Panc1 (cell line): ENCODE results near the gene HS1BP3. TPM values are rescaled to one million over a fixed set of nuclear protein-coding genes. Genes with fewer than 3 reads are reported as not detected.

ENCODE experiments used
- ATAC-seq: fragments of 200-7000 bp; cut with Tn5 transposase; 2 replicates; pipeline ENCODE4 v1.9.1; 2020; ENCODE audit warnings: mild to moderate bottlenecking, moderate library complexity
- BruUV-seq: library from RNA; stranded (reverse); fragments of 400-500 nt; replicated peaks from 2 replicates; lab custom pipeline; 2021; lab: Mats Ljungman, UMichigan
- CTCF ChIA-PET: fragments of 300-600 bp; sonication (Branson Sonifier 250); formaldehyde crosslinking; loops from one replicate; lab custom pipeline; 2022; ENCODE audit warnings: antibody characterized with exemption; lab: Charles Lee
- POLR2A ChIA-PET: fragments of 300-600 bp; sonication (Branson Sonifier 250); formaldehyde crosslinking; loops from one replicate; lab custom pipeline; 2022; ENCODE audit warnings: antibody characterized with exemption; lab: Charles Lee
- DNase-seq: peaks from one replicate; pipeline ENCODE4 v3.0.0-alpha.2; 2010; ENCODE audit warnings: low read depth, low spot score
- H3K27ac ChIP-seq: 2 replicates; pipeline ENCODE4 v1.5.1; 2011; ENCODE audit warnings: mild to moderate bottlenecking, low read length, inconsistent platforms
- H3K27me3 ChIP-seq: fragments of 200-500 bp; sonication (Bioruptor generic); 2 replicates; pipeline ENCODE4 v1.6.0; 2014; ENCODE audit warnings: low read length, inconsistent platforms; ENCODE audit not compliant: control insufficient read depth, insufficient read depth
- H3K36me3 ChIP-seq: fragments of 200-500 bp; sonication (Bioruptor generic); 2 replicates; pipeline ENCODE4 v1.5.1; 2014; ENCODE audit warnings: inconsistent platforms, mild to moderate bottlenecking, low read length, moderate library complexity; ENCODE audit not compliant: control insufficient read depth, insufficient read depth
- H3K4me1 ChIP-seq: 2 replicates; pipeline ENCODE4 v1.5.1; 2011; ENCODE audit warnings: inconsistent platforms, mild to moderate bottlenecking, low read length, moderate library complexity; ENCODE audit not compliant: control insufficient read depth, insufficient read depth
- H3K4me3 ChIP-seq, 2 experiments: 2 replicates each; pipeline ENCODE4 v1.5.1; 2011 to 2012; ENCODE audit warnings: low read depth in 2 of 2, low read length in 2 of 2, mild to moderate bottlenecking in 2 of 2, inconsistent platforms in 1 of 2, moderate library complexity in 1 of 2
- H3K9me3 ChIP-seq: fragments of 200-500 bp; sonication (Bioruptor generic); 2 replicates; pipeline ENCODE4 v1.5.1; 2014; ENCODE audit warnings: low read depth, mild to moderate bottlenecking, inconsistent platforms, low read length, moderate library complexity; ENCODE audit not compliant: control insufficient read depth, insufficient read depth
- POLR2AphosphoS5 ChIP-seq: IDR thresholded peaks from 2 replicates; pipeline ENCODE4 v1.6.1; 2012; ENCODE audit warnings: mild to moderate bottlenecking, low read depth, low read length, moderate library complexity
- SIN3A ChIP-seq: IDR thresholded peaks from 2 replicates; pipeline ENCODE4 v1.6.1; 2012; ENCODE audit warnings: low read depth, mild to moderate bottlenecking, low read length, moderate library complexity, borderline replicate concordance; ENCODE audit not compliant: insufficient read depth
- TCF7L2 ChIP-seq: IDR thresholded peaks from 2 replicates; pipeline ENCODE4 v1.6.1; 2011; ENCODE audit warnings: mild to moderate bottlenecking, low read depth, low read length, inconsistent platforms
- in situ Hi-C: cut with HindIII; loops from 2 replicates; pipeline ENCODE4 v1.10.0; 2016; ENCODE audit warnings: low sequenced_read_pairs, low pct_unique_long_range_greater_than_20kb
- intact Hi-C: fragments of 100-400 bp; cut with micrococcal nuclease; formaldehyde crosslinking; loops from one replicate; pipeline ENCODE4 v1.10.0; 2022; ENCODE audit not compliant: unreplicated experiment
- total RNA-seq: library from RNA; stranded (reverse); gene quantifications from one replicate; pipeline ENCODE4 v1.2.1, GENCODE V29; 2021; ENCODE audit not compliant: unreplicated experiment
- TF ChIP-seq, protein P1 (sequence below): fragments of 450-650 bp; IDR thresholded peaks from 2 replicates; pipeline ENCODE4 v1.5.1; 2017; ENCODE audit warnings: mild to moderate bottlenecking
- TF ChIP-seq, protein P2 (sequence below), 2 experiments: IDR thresholded peaks; 2 replicates each; pipeline ENCODE4 v1.6.1; 2011 to 2012; ENCODE audit warnings: low read depth in 2 of 2, control low read depth in 1 of 2, low read length in 1 of 2, mild to moderate bottlenecking in 1 of 2, moderate library complexity in 1 of 2; ENCODE audit not compliant: insufficient read depth in 1 of 2

Gene HS1BP3
- total RNA-seq, 1 experiment from 2014 or later, result 46.1 TPM

DNA sequence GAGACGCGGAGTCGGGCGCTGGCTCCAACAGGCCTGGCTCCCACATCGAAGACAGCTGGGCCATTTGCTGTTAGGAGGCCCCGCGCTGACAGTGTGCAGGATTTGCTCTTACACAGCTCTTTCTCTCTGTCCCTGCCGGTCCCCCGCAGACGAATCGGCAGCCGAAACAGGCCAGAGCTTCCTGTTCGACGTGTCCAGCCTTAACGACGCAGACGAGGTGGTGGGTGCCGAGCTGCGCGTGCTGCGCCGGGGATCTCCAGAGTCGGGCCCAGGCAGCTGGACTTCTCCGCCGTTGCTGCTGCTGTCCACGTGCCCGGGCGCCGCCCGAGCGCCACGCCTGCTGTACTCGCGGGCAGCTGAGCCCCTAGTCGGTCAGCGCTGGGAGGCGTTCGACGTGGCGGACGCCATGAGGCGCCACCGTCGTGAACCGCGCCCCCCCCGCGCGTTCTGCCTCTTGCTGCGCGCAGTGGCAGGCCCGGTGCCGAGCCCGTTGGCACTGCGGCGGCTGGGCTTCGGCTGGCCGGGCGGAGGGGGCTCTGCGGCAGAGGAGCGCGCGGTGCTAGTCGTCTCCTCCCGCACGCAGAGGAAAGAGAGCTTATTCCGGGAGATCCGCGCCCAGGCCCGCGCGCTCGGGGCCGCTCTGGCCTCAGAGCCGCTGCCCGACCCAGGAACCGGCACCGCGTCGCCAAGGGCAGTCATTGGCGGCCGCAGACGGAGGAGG lies 19.6 kb upstream of the HS1BP3 start:
- CTCF ChIA-PET, result no interaction called here
- POLR2A ChIA-PET, result no interaction called here
- peaks cover under 1% of the 10 kb centered on the region; the same call in 1 of the 2 replicates for H3K27me3 ChIP-seq
- H3K27ac ChIP-seq, result no peak overlapping the region
- no peak for ATAC-seq
- in situ Hi-C loops (no loop called here), intact Hi-C loops (no loop called here)
- no peak for DNase-seq
- no TSS peak for BruUV-seq
- H3K4me1 ChIP-seq, result peaks cover 4% of the 10 kb centered on the region
- no peak overlapping the region for H3K4me3 ChIP-seq
- no peaks in the 10 kb centered on the region for H3K9me3 ChIP-seq
- TF ChIP-seq POLR2AphosphoS5 (no peak), TCF7L2 (no peak), SIN3A (no peak)
- TF ChIP-seq, protein P1, sequence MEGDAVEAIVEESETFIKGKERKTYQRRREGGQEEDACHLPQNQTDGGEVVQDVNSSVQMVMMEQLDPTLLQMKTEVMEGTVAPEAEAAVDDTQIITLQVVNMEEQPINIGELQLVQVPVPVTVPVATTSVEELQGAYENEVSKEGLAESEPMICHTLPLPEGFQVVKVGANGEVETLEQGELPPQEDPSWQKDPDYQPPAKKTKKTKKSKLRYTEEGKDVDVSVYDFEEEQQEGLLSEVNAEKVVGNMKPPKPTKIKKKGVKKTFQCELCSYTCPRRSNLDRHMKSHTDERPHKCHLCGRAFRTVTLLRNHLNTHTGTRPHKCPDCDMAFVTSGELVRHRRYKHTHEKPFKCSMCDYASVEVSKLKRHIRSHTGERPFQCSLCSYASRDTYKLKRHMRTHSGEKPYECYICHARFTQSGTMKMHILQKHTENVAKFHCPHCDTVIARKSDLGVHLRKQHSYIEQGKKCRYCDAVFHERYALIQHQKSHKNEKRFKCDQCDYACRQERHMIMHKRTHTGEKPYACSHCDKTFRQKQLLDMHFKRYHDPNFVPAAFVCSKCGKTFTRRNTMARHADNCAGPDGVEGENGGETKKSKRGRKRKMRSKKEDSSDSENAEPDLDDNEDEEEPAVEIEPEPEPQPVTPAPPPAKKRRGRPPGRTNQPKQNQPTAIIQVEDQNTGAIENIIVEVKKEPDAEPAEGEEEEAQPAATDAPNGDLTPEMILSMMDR, result no peak
- TF ChIP-seq, protein P2, sequence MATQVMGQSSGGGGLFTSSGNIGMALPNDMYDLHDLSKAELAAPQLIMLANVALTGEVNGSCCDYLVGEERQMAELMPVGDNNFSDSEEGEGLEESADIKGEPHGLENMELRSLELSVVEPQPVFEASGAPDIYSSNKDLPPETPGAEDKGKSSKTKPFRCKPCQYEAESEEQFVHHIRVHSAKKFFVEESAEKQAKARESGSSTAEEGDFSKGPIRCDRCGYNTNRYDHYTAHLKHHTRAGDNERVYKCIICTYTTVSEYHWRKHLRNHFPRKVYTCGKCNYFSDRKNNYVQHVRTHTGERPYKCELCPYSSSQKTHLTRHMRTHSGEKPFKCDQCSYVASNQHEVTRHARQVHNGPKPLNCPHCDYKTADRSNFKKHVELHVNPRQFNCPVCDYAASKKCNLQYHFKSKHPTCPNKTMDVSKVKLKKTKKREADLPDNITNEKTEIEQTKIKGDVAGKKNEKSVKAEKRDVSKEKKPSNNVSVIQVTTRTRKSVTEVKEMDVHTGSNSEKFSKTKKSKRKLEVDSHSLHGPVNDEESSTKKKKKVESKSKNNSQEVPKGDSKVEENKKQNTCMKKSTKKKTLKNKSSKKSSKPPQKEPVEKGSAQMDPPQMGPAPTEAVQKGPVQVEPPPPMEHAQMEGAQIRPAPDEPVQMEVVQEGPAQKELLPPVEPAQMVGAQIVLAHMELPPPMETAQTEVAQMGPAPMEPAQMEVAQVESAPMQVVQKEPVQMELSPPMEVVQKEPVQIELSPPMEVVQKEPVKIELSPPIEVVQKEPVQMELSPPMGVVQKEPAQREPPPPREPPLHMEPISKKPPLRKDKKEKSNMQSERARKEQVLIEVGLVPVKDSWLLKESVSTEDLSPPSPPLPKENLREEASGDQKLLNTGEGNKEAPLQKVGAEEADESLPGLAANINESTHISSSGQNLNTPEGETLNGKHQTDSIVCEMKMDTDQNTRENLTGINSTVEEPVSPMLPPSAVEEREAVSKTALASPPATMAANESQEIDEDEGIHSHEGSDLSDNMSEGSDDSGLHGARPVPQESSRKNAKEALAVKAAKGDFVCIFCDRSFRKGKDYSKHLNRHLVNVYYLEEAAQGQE (IDR thresholded peaks at IDR 0.05; ENCODE audit: insufficient read depth in 1 of 2, low read depth in 2 of 2, low read length in 1 of 2), result no peak
- H3K36me3 ChIP-seq, result no peaks in the 10 kb centered on the region

DNA sequence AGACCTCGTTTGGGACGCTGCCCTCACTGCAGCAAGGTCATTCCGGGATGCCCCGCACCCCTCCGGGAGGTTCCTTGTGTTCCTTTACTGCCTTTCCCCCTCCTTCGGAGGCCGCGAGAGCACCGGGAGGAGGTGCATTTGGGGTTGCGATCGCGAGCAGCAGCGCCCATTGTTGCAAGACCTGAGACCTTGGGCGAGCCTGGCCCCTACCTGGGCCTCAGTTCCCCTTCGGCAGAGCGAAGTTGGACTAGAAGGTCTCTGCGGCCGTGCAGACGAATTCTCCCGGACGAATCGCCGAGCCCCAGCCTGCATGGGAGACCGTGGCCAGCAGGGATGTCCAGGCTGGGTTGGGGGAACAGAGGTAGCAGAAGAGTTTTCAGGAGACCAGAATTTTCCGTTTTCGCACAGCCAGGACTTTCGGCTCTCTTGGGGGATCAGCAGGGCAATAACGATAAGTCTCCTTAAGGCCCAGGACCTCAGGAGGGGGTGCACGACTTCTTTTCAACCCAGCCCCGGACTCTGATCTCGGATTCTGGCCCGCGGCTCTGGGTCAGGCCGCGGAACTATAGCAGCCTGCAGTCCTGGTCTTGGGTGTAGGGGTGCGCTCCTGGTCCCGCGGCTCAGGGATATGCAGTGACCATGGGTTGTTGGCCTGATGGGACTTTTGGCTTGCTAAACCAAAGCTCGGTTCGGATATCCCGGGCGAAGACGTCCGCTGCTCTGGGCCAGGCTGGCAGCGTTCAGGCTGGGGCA lies 18.8 kb upstream of the HS1BP3 start:
- no TSS peak for BruUV-seq
- DNase-seq (no peak), ATAC-seq (no peak)
- intact Hi-C loops (loop anchor here (10.0 kb wide), 1 partner anchor 105 kb away; no protein-coding TSS in a partner anchor), in situ Hi-C loops (no loop called here)
- H3K9me3 ChIP-seq, result no peaks in the 10 kb centered on the region
- TF ChIP-seq, protein P2 (IDR thresholded peaks at IDR 0.05; ENCODE audit: insufficient read depth in 1 of 2, low read depth in 2 of 2, low read length in 1 of 2), result no peak
- no peak for TF ChIP-seq POLR2AphosphoS5
- TF ChIP-seq, protein P1, result no peak
- TF ChIP-seq SIN3A, result no peak
- TF ChIP-seq TCF7L2, result no peak
- POLR2A ChIA-PET, result no interaction called here
- peaks cover 8% of the 10 kb centered on the region for H3K4me1 ChIP-seq
- no peaks in the 10 kb centered on the region for H3K36me3 ChIP-seq
- no peak overlapping the region for H3K27ac ChIP-seq
- H3K27me3 ChIP-seq, result peaks cover 7% of the 10 kb centered on the region; the same call in 1 of the 2 replicates
- H3K4me3 ChIP-seq, result no peak overlapping the region
- CTCF ChIA-PET, result no interaction called here
